Left ventricle myocardium inferior (tissue), 1 donor: ENCODE data around the gene COL26A1. TPM values are rescaled to one million over a fixed set of nuclear protein-coding genes. Genes with fewer than 3 reads are reported as not detected.

Experiments used
- DNase-seq: peaks from one replicate; pipeline ENCODE4 v3.0.0-alpha.2; 2020
- H3K27ac ChIP-seq: fragments of 200-600 bp; replicated peaks from 2 replicates; pipeline ENCODE4 v1.8.0; 2021
- H3K27me3 ChIP-seq: fragments of 200-600 bp; 2 replicates; pipeline ENCODE4 v1.8.0; 2021; ENCODE audit warnings: low read depth
- H3K36me3 ChIP-seq: fragments of 200-600 bp; 2 replicates; pipeline ENCODE4 v1.8.0; 2021
- H3K4me1 ChIP-seq: fragments of 200-600 bp; 2 replicates; pipeline ENCODE4 v1.8.0; 2021
- H3K4me3 ChIP-seq: fragments of 200-600 bp; 2 replicates; pipeline ENCODE4 v1.8.0; 2021; ENCODE audit warnings: mild to moderate bottlenecking, moderate library complexity
- H3K9me3 ChIP-seq: fragments of 200-600 bp; replicated peaks from 2 replicates; pipeline ENCODE4 v1.8.0; 2021
- CTCF ChIP-seq: fragments of 200-600 bp; IDR thresholded peaks from 2 replicates; pipeline ENCODE4 v1.8.0; 2021; ENCODE audit warnings: antibody characterized with exemption, mild to moderate bottlenecking, borderline replicate concordance
- intact Hi-C: fragments of 100-400 bp; cut with micrococcal nuclease; formaldehyde crosslinking; loops from one replicate; pipeline ENCODE4 v1.11.0; 2022
- total RNA-seq: library from RNA; stranded (reverse); fragmentation: NEBNext Ultra II Directional; extraction: Animal tissue kit (Norgen Biotek cat#: 25700); gene quantifications from one replicate; pipeline ENCODE4 v1.2.1, GENCODE V29; 2021
- donor health status: DM: no; HTN: yes; CAD: no; lungs with severe emphysema.

Gene COL26A1
- total RNA-seq, 1 donor from 2014 or later: not detected

- TF ChIP-seq CTCF: no peak
- Histone ChIP-seq H3K36me3 (no peaks in the 10 kb centered on the region), H3K27me3 (peaks cover 53% of the 10 kb centered on the region), H3K4me1 (no peaks in the 10 kb centered on the region), H3K27ac (no peak overlapping the region), H3K9me3 (peaks cover 38% of the 10 kb centered on the region), H3K4me3 (no peak overlapping the region)
- no peak for DNase-seq
- intact Hi-C loops: no loop called here
Observed at GRCh38 chr7:101575168-101575567, 212.5 kb downstream of the COL26A1 start.

- DNase-seq: no peak
- TF ChIP-seq CTCF: no peak
- Histone ChIP-seq H3K4me1 (no peaks in the 10 kb centered on the region), H3K27ac (no peak overlapping the region), H3K4me3 (no peak overlapping the region), H3K27me3 (peaks cover 58% of the 10 kb centered on the region), H3K36me3 (no peaks in the 10 kb centered on the region), H3K9me3 (peaks cover 33% of the 10 kb centered on the region)
- intact Hi-C loops: no loop called here
Observed at GRCh38 chr7:101575721-101576120, 213.0 kb downstream of the COL26A1 start.

- Histone ChIP-seq H3K27ac (no peak overlapping the region), H3K36me3 (no peaks in the 10 kb centered on the region), H3K4me1 (no peaks in the 10 kb centered on the region), H3K4me3 (no peak overlapping the region), H3K9me3 (peaks cover 22% of the 10 kb centered on the region), H3K27me3 (peaks cover 68% of the 10 kb centered on the region)
- intact Hi-C loops: no loop called here
- DNase-seq: no peak
- no peak for TF ChIP-seq CTCF
Observed at GRCh38 chr7:101576998-101577397, 214.3 kb downstream of the COL26A1 start.

- H3K27me3 ChIP-seq: peaks cover 79% of the 10 kb centered on the region
- H3K27ac ChIP-seq: no peak overlapping the region
- no peaks in the 10 kb centered on the region for H3K36me3 ChIP-seq
- no peak overlapping the region for H3K4me3 ChIP-seq
- TF ChIP-seq CTCF: no peak
- no peaks in the 10 kb centered on the region for H3K4me1 ChIP-seq
- no peak for DNase-seq
- intact Hi-C loops: no loop called here
- peaks cover 14% of the 10 kb centered on the region for H3K9me3 ChIP-seq
Observed at GRCh38 chr7:101578552-101578951, 215.9 kb downstream of the COL26A1 start.

- H3K36me3 ChIP-seq: no peaks in the 10 kb centered on the region
- H3K27ac ChIP-seq: no peak overlapping the region
- intact Hi-C loops: no loop called here
- H3K4me3 ChIP-seq: no peak overlapping the region
- H3K9me3 ChIP-seq: peaks cover 12% of the 10 kb centered on the region
- TF ChIP-seq CTCF: no peak
- H3K27me3 ChIP-seq: peaks cover 70% of the 10 kb centered on the region
- H3K4me1 ChIP-seq: no peaks in the 10 kb centered on the region
- DNase-seq: no peak
Observed at GRCh38 chr7:101580596-101580995, 217.9 kb downstream of the COL26A1 start.

GRCh38 chr7:101581891-101582290, 219.2 kb downstream of the COL26A1 start:
- DNase-seq: no peak

More at GRCh38 chr7:101581891-101582290, 219.2 kb downstream of the COL26A1 start:
- H3K4me3 ChIP-seq: no peak overlapping the region
- H3K4me1 ChIP-seq: no peaks in the 10 kb centered on the region
- no peak for TF ChIP-seq CTCF
- H3K27ac ChIP-seq: no peak overlapping the region
- peaks cover 12% of the 10 kb centered on the region for H3K9me3 ChIP-seq
- H3K36me3 ChIP-seq: no peaks in the 10 kb centered on the region
- peaks cover 59% of the 10 kb centered on the region for H3K27me3 ChIP-seq
- intact Hi-C loops: no loop called here
